Measurements from ENCODE around the gene PUSL1. TPM values are rescaled to one million over a fixed set of nuclear protein-coding genes. Genes with fewer than 3 reads are reported as not detected.
A peak's percentile ranks its signal among the peaks of the same experiment; 100 is the strongest.

PUSL1 gene
- polyA plus RNA-seq, 1 donor (not counting 4 experiments of a cell fraction or from before 2014, with no cell fraction given) = 11.4 TPM

DNA sequence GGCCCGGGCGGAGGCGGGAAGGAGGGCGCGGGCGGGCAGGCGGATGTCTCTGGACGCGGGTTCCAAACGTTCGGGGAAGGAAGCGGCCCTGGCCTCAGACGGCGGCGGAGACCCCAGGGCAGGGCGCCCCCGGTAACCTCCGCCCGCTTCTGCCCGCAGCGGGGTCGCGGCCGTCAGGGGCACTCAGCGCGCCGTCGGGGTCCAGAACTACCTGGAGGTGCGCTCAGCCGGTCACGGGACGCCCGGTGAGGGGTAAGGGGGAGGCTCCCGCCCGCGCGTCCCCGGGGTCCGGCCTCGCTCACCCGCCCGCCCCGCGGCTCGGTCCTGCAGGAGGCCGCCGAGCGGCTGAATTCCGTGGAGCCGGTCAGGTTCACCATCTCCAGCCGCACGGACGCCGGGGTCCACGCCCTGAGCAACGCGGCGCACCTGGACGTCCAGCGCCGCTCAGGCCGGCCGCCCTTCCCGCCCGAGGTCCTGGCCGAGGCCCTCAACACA lies 406 bp downstream of the PUSL1 start:
- H4K20me1 ChIP-seq (ENCODE audit: control insufficient read depth, extremely low read depth, insufficient read depth, low read length) = peaks cover 8% of the 10 kb centered on the region
- FAIRE-seq (no peak), DNase-seq (ENCODE audit: low read depth, low spot score) (no peak)
- peak overlapping the region; percentile 83 for H3K4me2 ChIP-seq (ENCODE audit: control insufficient read depth, extremely low read depth, insufficient read depth, low read depth, low read length)
- no peak overlapping the region for H2AFZ ChIP-seq (ENCODE audit: control insufficient read depth, low read length)
- no peaks in the 10 kb centered on the region for H3K27me3 ChIP-seq (ENCODE audit: control insufficient read depth, extremely low read depth, insufficient read depth, low read length)
- no peaks in the 10 kb centered on the region for H3K9me1 ChIP-seq (ENCODE audit: control insufficient read depth, extremely low read depth, insufficient read depth, low read length)
- peak overlapping the region; percentile 70 to 85 (median 82) for H3K4me3 ChIP-seq (ENCODE audit: control insufficient read depth in 2 of 3, extremely low read depth in 1 of 3, insufficient read depth in 2 of 3, low read depth in 1 of 3, low read length in 3 of 3)
- H3K36me3 ChIP-seq (ENCODE audit: control insufficient read depth in 2 of 2, extremely low read depth in 1 of 2, insufficient read depth in 2 of 2, low read length in 2 of 2) = peaks cover 19 to 27% of the 10 kb centered on the region in 2 experiments
- peak overlapping the region; percentile 63 for H3K27ac ChIP-seq (ENCODE audit: control insufficient read depth, insufficient read depth, low read length)
- TF ChIP-seq EZH2 (IDR thresholded peaks at IDR 0.05; ENCODE audit: low read length) = no peak
- TF ChIP-seq, protein P1, sequence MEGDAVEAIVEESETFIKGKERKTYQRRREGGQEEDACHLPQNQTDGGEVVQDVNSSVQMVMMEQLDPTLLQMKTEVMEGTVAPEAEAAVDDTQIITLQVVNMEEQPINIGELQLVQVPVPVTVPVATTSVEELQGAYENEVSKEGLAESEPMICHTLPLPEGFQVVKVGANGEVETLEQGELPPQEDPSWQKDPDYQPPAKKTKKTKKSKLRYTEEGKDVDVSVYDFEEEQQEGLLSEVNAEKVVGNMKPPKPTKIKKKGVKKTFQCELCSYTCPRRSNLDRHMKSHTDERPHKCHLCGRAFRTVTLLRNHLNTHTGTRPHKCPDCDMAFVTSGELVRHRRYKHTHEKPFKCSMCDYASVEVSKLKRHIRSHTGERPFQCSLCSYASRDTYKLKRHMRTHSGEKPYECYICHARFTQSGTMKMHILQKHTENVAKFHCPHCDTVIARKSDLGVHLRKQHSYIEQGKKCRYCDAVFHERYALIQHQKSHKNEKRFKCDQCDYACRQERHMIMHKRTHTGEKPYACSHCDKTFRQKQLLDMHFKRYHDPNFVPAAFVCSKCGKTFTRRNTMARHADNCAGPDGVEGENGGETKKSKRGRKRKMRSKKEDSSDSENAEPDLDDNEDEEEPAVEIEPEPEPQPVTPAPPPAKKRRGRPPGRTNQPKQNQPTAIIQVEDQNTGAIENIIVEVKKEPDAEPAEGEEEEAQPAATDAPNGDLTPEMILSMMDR (optimal IDR thresholded peaks at IDR 0.05 in 1 of 3, IDR thresholded peaks at IDR 0.05 in 1 of 3, conservative IDR thresholded peaks at IDR 0.05 in 1 of 3; ENCODE audit: extremely low read depth in 1 of 3, insufficient read depth in 2 of 3, low read length in 3 of 3) = no peak
- dilution Hi-C loops (cut with MboI; ENCODE audit: extremely low pct_ligation_motif_present, low sequenced_read_pairs) = no loop called here
- no peaks in the 10 kb centered on the region for H3K9me3 ChIP-seq (ENCODE audit: control insufficient read depth, low read depth, low read length)
- H3K9ac ChIP-seq (ENCODE audit: control insufficient read depth, extremely low read depth, insufficient read depth, low read length) = peak overlapping the region; percentile 77
- peaks cover 49% of the 10 kb centered on the region for H3K4me1 ChIP-seq (ENCODE audit: control insufficient read depth, extremely low read depth, insufficient read depth, low read length)
- peaks cover 34% of the 10 kb centered on the region for H3K79me2 ChIP-seq (ENCODE audit: control insufficient read depth, insufficient read depth, low read length)

- Histone ChIP-seq H3K4me2 (ENCODE audit: control insufficient read depth, extremely low read depth, insufficient read depth, low read depth, low read length) (peak overlapping the region; percentile 83), H3K4me1 (ENCODE audit: control insufficient read depth, extremely low read depth, insufficient read depth, low read length) (peaks cover 42% of the 10 kb centered on the region), H4K20me1 (ENCODE audit: control insufficient read depth, extremely low read depth, insufficient read depth, low read length) (peaks cover 8% of the 10 kb centered on the region), H3K9me1 (ENCODE audit: control insufficient read depth, extremely low read depth, insufficient read depth, low read length) (no peaks in the 10 kb centered on the region), H2AFZ (ENCODE audit: control insufficient read depth, low read length) (no peak overlapping the region), H3K36me3 (ENCODE audit: control insufficient read depth in 2 of 2, extremely low read depth in 1 of 2, insufficient read depth in 2 of 2, low read length in 2 of 2) (peaks cover 25 to 32% of the 10 kb centered on the region in 2 experiments), H3K27ac (ENCODE audit: control insufficient read depth, insufficient read depth, low read length) (peak overlapping the region; percentile 63), H3K9ac (ENCODE audit: control insufficient read depth, extremely low read depth, insufficient read depth, low read length) (peak overlapping the region; percentile 77), H3K4me3 (ENCODE audit: control insufficient read depth in 2 of 3, extremely low read depth in 1 of 3, insufficient read depth in 2 of 3, low read depth in 1 of 3, low read length in 3 of 3) (peak overlapping the region; percentile 70 to 85 (median 82)), H3K79me2 (ENCODE audit: control insufficient read depth, insufficient read depth, low read length) (peaks cover 33% of the 10 kb centered on the region), H3K9me3 (ENCODE audit: control insufficient read depth, low read depth, low read length) (no peaks in the 10 kb centered on the region), H3K27me3 (ENCODE audit: control insufficient read depth, extremely low read depth, insufficient read depth, low read length) (no peaks in the 10 kb centered on the region)
- TF ChIP-seq EZH2 (IDR thresholded peaks at IDR 0.05; ENCODE audit: low read length) = no peak
- TF ChIP-seq, protein P1 (optimal IDR thresholded peaks at IDR 0.05 in 1 of 3, IDR thresholded peaks at IDR 0.05 in 1 of 3, conservative IDR thresholded peaks at IDR 0.05 in 1 of 3; ENCODE audit: extremely low read depth in 1 of 3, insufficient read depth in 2 of 3, low read length in 3 of 3) = no peak
- no peak for FAIRE-seq
- no peak for DNase-seq (ENCODE audit: low read depth, low spot score)
- dilution Hi-C loops (cut with MboI; ENCODE audit: extremely low pct_ligation_motif_present, low sequenced_read_pairs) = no loop called here
Observed at GRCh38 chr1:1309251-1310108, 1.1 kb downstream of the PUSL1 start.

Data from keratinocyte (primary cell).